Nephron (organoid): ENCODE data around the gene ZNF516.

Experiments used
- H3K27ac Mint-ChIP-seq, 3 experiments: 2 replicates each; pipeline ENCODE4 v1.8.0; 2020; ENCODE audit warnings: mixed read lengths in 3 of 3, mild to moderate bottlenecking in 2 of 3, moderate library complexity in 1 of 3
- H3K27me3 Mint-ChIP-seq: 2 replicates; pipeline ENCODE4 v1.8.0; 2021; ENCODE audit warnings: low read depth, mild to moderate bottlenecking, moderate library complexity, mixed read lengths
- H3K36me3 Mint-ChIP-seq: 2 replicates; pipeline ENCODE4 v1.8.0; 2020; ENCODE audit warnings: low read depth, mixed read lengths
- H3K4me1 Mint-ChIP-seq: 2 replicates; pipeline ENCODE4 v1.8.0; 2020; ENCODE audit warnings: mixed read lengths
- H3K4me3 Mint-ChIP-seq, 3 experiments: 2 replicates each; pipeline ENCODE4 v1.8.0; 2020; ENCODE audit warnings: mild to moderate bottlenecking in 3 of 3, mixed read lengths in 3 of 3, moderate library complexity in 2 of 3
- H3K9me3 Mint-ChIP-seq: 2 replicates; pipeline ENCODE4 v1.8.0; 2020; ENCODE audit warnings: mixed read lengths
- CTCF ChIP-seq, 3 experiments: fragments of 200-600 bp; sonication (generic); IDR thresholded peaks; one replicate each; pipeline ENCODE4 v1.5.0; 2021; ENCODE audit warnings: antibody characterized with exemption in 3 of 3; ENCODE audit not compliant: unreplicated experiment in 3 of 3

The ZNF516 gene

GRCh38 chr18:76450452-76451395 is 44.3 kb downstream of the ZNF516 start:
- peaks cover 4% of the 10 kb centered on the region for H3K36me3 Mint-ChIP-seq
- no peaks in the 10 kb centered on the region for H3K27me3 Mint-ChIP-seq
- no peak for TF ChIP-seq CTCF (IDR thresholded peaks at IDR 0.05; ENCODE audit: unreplicated experiment in 3 of 3)
- no peaks in the 10 kb centered on the region for H3K9me3 Mint-ChIP-seq
- H3K4me3 Mint-ChIP-seq, result peak overlapping the region; percentile 78 to 85 (median 84)
- peaks cover 98% of the 10 kb centered on the region for H3K4me1 Mint-ChIP-seq
- H3K27ac Mint-ChIP-seq, result peak overlapping the region; percentile 90 to 99 (median 96)

DNA sequence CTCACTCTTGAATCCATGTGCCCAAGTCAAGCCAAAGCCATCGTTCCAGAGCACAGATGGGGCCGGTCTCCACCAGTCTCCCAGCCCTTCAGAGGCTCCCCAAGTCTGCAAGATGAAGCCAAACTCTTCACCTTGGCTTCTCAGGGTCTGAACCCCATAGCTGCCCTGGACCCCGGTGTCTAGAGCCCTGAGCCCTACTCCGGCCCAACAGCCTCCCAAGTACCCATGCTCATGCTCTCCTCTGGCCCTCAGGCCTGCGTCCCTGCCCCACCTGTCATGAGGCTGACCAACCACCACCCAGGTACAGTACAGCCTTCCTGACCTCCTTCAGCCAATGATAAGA is 46.0 kb downstream of the ZNF516 start:
- H3K4me1 Mint-ChIP-seq, result peaks cover 98% of the 10 kb centered on the region
- peaks cover 8% of the 10 kb centered on the region for H3K36me3 Mint-ChIP-seq
- H3K27me3 Mint-ChIP-seq, result no peaks in the 10 kb centered on the region
- H3K4me3 Mint-ChIP-seq, result peak overlapping the region in 1 of 3 experiments; percentile 2
- peak overlapping the region; percentile 71 to 96 (median 88) for H3K27ac Mint-ChIP-seq
- no peak for TF ChIP-seq CTCF (IDR thresholded peaks at IDR 0.05; ENCODE audit: unreplicated experiment in 3 of 3)
- no peaks in the 10 kb centered on the region for H3K9me3 Mint-ChIP-seq

- H3K36me3 Mint-ChIP-seq, result peaks cover 10% of the 10 kb centered on the region
- no peak for TF ChIP-seq CTCF (IDR thresholded peaks at IDR 0.05; ENCODE audit: unreplicated experiment in 3 of 3)
Observed at GRCh38 chr18:76448256-76449110, 46.6 kb downstream of the ZNF516 start.

DNA sequence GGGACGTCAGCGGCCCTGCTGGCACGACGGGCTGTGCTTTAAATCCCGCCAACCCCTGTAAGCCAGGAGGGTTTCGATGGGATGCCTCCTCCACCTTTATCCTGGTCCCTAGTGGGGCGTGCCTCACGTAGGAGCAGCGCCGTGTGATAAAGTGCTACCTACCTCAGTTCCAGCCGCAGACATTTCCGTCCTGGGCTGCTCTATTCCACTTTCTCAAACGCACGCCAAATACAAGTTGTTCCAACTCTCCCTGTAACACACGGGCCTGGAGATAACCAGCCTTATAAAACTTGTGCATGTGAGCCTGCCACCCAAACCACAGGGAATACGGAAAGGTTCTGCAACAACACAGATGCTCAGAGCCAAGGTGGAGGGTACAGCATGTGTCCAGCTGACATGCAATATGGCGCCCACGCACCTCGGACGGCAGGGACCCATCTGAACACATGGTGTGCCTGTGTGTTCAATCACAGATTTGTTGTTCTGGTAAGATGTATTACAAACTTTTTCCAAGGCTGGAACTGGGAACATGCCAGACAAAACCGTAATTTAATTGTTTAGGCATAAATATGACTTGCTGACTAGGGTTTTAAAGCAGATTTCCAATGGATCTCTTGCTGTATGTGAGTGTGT is 47.7 kb downstream of the ZNF516 start:
- no peaks in the 10 kb centered on the region for H3K9me3 Mint-ChIP-seq
- no peaks in the 10 kb centered on the region for H3K27me3 Mint-ChIP-seq
- H3K4me1 Mint-ChIP-seq, result peaks cover 92% of the 10 kb centered on the region
- H3K4me3 Mint-ChIP-seq, result peak overlapping the region in 2 of 3 experiments; percentile 49 to 53
- H3K36me3 Mint-ChIP-seq, result peaks cover 15% of the 10 kb centered on the region
- peak overlapping the region; percentile 45 to 96 (median 85) for H3K27ac Mint-ChIP-seq
- TF ChIP-seq CTCF (IDR thresholded peaks at IDR 0.05; ENCODE audit: unreplicated experiment in 3 of 3), result no peak

More at GRCh38 chr18:76448256-76449110, 46.6 kb downstream of the ZNF516 start:
- Mint-ChIP-seq H3K9me3 (no peaks in the 10 kb centered on the region), H3K4me3 (peak overlapping the region in 2 of 3 experiments; percentile 34 to 43), H3K27me3 (no peaks in the 10 kb centered on the region), H3K4me1 (peaks cover 98% of the 10 kb centered on the region), H3K27ac (peak overlapping the region; percentile 60 to 96 (median 82))

DNA sequence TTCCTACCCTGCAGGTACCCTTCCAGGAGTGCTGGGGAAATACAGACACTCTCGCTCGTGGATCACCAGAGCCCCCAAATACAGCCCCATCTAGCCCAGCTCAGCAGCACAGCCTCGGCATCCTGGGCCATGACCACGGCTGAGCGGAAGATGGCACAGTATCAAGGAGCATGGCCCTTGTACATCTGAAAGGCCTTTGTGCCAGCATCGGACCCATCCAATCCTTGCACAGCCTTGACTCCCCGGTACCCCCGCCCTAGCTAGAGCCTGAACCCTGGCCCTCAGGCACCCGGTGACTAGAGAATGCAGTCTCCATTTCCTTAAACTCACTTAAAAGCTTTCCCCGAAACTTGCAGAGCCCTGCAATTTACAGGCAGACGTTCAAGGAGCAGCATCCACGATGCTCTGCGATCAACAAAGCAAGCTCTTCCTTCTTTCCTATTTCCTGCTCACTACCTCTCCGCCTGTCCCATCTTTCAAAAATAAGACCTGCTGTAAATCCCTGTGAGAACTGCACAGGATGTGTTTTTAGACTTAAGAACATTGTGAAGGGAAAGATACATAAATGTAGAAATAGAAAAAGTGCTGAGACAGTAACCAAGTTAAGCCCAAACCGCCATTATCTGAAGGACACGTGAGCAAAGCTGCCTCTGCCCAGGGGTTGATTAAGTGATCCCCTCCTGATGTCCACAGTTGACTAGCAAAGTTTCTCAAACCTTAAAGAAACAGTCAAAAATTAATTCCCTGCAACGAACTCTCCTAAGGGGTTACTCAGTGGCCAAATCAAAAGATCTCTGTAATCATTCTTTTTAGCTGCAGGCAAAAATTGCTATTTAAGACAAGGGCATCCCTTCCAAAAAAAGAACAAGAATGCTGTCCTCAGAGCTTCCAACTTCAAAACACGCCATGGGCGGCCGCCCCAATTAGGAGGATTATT is 48.5 kb downstream of the ZNF516 start:
- TF ChIP-seq CTCF (IDR thresholded peaks at IDR 0.05; ENCODE audit: unreplicated experiment in 3 of 3), result no peak
- Mint-ChIP-seq H3K36me3 (peaks cover 15% of the 10 kb centered on the region), H3K9me3 (no peaks in the 10 kb centered on the region), H3K27me3 (no peaks in the 10 kb centered on the region), H3K4me3 (peak overlapping the region in 2 of 3 experiments; percentile 0 to 56), H3K4me1 (peaks cover 84% of the 10 kb centered on the region), H3K27ac (peak overlapping the region; percentile 63 to 96 (median 72))
